Astrocyte (in vitro differentiated cells and primary cell): ENCODE data around the gene TAF3. TPM values are rescaled to one million over a fixed set of nuclear protein-coding genes. Genes with fewer than 3 reads are reported as not detected.
A peak's percentile ranks its signal among the peaks of the same experiment; 100 is the strongest.

Source experiments
- DNase-seq: peaks from one replicate; pipeline ENCODE4 v3.0.0-alpha.2; 2010; ENCODE audit warnings: low read depth
- FAIRE-seq: peaks from 2 replicates; lab custom pipeline; 2011; peaks lifted over from hg19 to GRCh38; lab: Jason Lieb, UNC
- H2AFZ ChIP-seq: 2 replicates; pipeline ENCODE4 v1.6.0; 2012; ENCODE audit warnings: low read depth, low read length, inconsistent platforms
- H3K27ac ChIP-seq: 2 replicates; pipeline ENCODE4 v1.5.1; 2011; ENCODE audit warnings: low read depth, low read length, inconsistent platforms
- H3K27me3 ChIP-seq: 2 replicates; pipeline ENCODE4 v1.6.0; 2011; ENCODE audit warnings: low read length, inconsistent platforms; ENCODE audit not compliant: insufficient read depth
- H3K36me3 ChIP-seq: 2 replicates; pipeline ENCODE4 v1.5.1; 2011; ENCODE audit warnings: low read length, inconsistent platforms; ENCODE audit not compliant: insufficient read depth
- H3K4me1 ChIP-seq: 2 replicates; pipeline ENCODE4 v1.5.1; 2011; ENCODE audit warnings: low read length, inconsistent platforms; ENCODE audit not compliant: insufficient read depth
- H3K4me2 ChIP-seq: 2 replicates; pipeline ENCODE4 v1.6.0; 2012; ENCODE audit warnings: low read length, inconsistent platforms
- H3K4me3 ChIP-seq: 2 replicates; pipeline ENCODE4 v1.5.1; 2011; ENCODE audit warnings: low read depth, mild to moderate bottlenecking, low read length, inconsistent platforms; ENCODE audit not compliant: insufficient read depth
- H3K79me2 ChIP-seq: 2 replicates; pipeline ENCODE4 v1.6.0; 2012; ENCODE audit warnings: mild to moderate bottlenecking, low read length, inconsistent platforms; ENCODE audit not compliant: insufficient read depth
- H3K9ac ChIP-seq: 2 replicates; pipeline ENCODE4 v1.6.0; 2012; ENCODE audit warnings: mild to moderate bottlenecking, low read length, inconsistent platforms
- H3K9me3 ChIP-seq: 2 replicates; pipeline ENCODE4 v1.5.1; 2012; ENCODE audit warnings: low read depth, mild to moderate bottlenecking, low read length, inconsistent platforms; ENCODE audit not compliant: insufficient read depth
- H4K20me1 ChIP-seq: 2 replicates; pipeline ENCODE4 v1.6.0; 2012; ENCODE audit warnings: low read length, inconsistent platforms; ENCODE audit not compliant: insufficient read depth
- H3K27ac Mint-ChIP-seq: one replicate; pipeline ENCODE4 v1.8.0; 2021; ENCODE audit warnings: mild to moderate bottlenecking, mixed read lengths; ENCODE audit not compliant: unreplicated experiment
- H3K27me3 Mint-ChIP-seq: one replicate; pipeline ENCODE4 v1.8.0; 2021; ENCODE audit warnings: low read depth, mixed read lengths; ENCODE audit not compliant: unreplicated experiment
- H3K36me3 Mint-ChIP-seq: one replicate; pipeline ENCODE4 v1.8.0; 2021; ENCODE audit warnings: low read depth, mixed read lengths; ENCODE audit not compliant: unreplicated experiment
- H3K4me1 Mint-ChIP-seq: one replicate; pipeline ENCODE4 v1.8.0; 2021; ENCODE audit warnings: low read depth, mixed read lengths; ENCODE audit not compliant: unreplicated experiment
- H3K4me3 Mint-ChIP-seq: one replicate; pipeline ENCODE4 v1.8.0; 2021; ENCODE audit warnings: mild to moderate bottlenecking, moderate library complexity, mixed read lengths; ENCODE audit not compliant: unreplicated experiment
- H3K9me3 Mint-ChIP-seq: one replicate; pipeline ENCODE4 v1.8.0; 2021; ENCODE audit warnings: mild to moderate bottlenecking, mixed read lengths; ENCODE audit not compliant: unreplicated experiment
- CTCF ChIP-seq: IDR thresholded peaks from 2 replicates; pipeline ENCODE4 v1.5.1; 2011; ENCODE audit warnings: low read depth, mild to moderate bottlenecking, inconsistent platforms, low read length, moderate library complexity; ENCODE audit not compliant: insufficient read depth
- EZH2 ChIP-seq: IDR thresholded peaks from 2 replicates; pipeline ENCODE4 v1.6.1; 2012; ENCODE audit warnings: mild to moderate bottlenecking, low read length, inconsistent platforms; ENCODE audit not compliant: insufficient read depth
- total RNA-seq: library from RNA; stranded (reverse); gene quantifications from 2 replicates; pipeline ENCODE4 v1.2.1, GENCODE V29; 2021

The TAF3 gene
- total RNA-seq, 1 donor from 2014 or later: 10.2 TPM

DNA sequence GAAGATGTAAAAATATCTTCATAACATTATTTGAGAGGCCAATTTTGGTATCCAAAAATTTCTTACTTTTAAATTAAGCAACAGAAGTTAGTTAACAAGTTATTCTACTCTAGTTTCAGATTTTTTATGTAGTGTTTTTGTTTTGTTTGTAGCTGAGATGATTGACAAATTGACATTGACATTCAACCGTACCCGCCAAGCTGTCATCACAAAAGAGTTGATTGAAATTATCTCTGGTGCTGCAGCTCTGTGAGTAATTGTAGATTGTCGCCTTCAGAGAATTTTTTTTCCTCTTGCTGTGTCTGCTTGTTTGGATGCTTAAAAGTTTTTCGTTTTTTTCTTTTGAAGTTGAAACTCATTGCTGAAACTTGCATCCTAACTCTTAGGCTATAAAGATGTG is 15.7 kb upstream of the TAF3 start:
- no peak overlapping the region for H3K4me2 ChIP-seq
- Mint-ChIP-seq H3K27me3 (no peaks in the 10 kb centered on the region), H3K4me1 (peaks cover 5% of the 10 kb centered on the region), H3K4me3 (no peak overlapping the region), H3K9me3 (no peaks in the 10 kb centered on the region), H3K27ac (no peak overlapping the region), H3K36me3 (peaks cover 18% of the 10 kb centered on the region)
- no peak overlapping the region for H3K27ac ChIP-seq
- no peak overlapping the region for H3K9ac ChIP-seq
- peaks cover 71% of the 10 kb centered on the region for H3K36me3 ChIP-seq
- H3K4me1 ChIP-seq: peaks cover 7% of the 10 kb centered on the region
- no peak for TF ChIP-seq CTCF
- TF ChIP-seq EZH2: no peak
- no peaks in the 10 kb centered on the region for H3K79me2 ChIP-seq
- no peak overlapping the region for H3K4me3 ChIP-seq
- FAIRE-seq (no peak), DNase-seq (no peak)
- H3K9me3 ChIP-seq: no peaks in the 10 kb centered on the region
- H3K27me3 ChIP-seq: no peaks in the 10 kb centered on the region
- H4K20me1 ChIP-seq: peaks cover 18% of the 10 kb centered on the region
- H2AFZ ChIP-seq: no peak overlapping the region

GRCh38 chr10:7804216-7804615 is 14.1 kb upstream of the TAF3 start:
- Histone ChIP-seq H3K27me3 (no peaks in the 10 kb centered on the region), H3K9me3 (no peaks in the 10 kb centered on the region), H3K4me1 (no peaks in the 10 kb centered on the region), H3K36me3 (peaks cover 70% of the 10 kb centered on the region), H3K27ac (no peak overlapping the region), H3K4me2 (no peak overlapping the region), H3K9ac (no peak overlapping the region), H3K79me2 (no peaks in the 10 kb centered on the region), H4K20me1 (peaks cover 18% of the 10 kb centered on the region), H2AFZ (no peak overlapping the region), H3K4me3 (no peak overlapping the region)
- Mint-ChIP-seq H3K27me3 (no peaks in the 10 kb centered on the region), H3K4me3 (no peak overlapping the region), H3K36me3 (peaks cover 13% of the 10 kb centered on the region), H3K27ac (no peak overlapping the region), H3K4me1 (no peaks in the 10 kb centered on the region), H3K9me3 (no peaks in the 10 kb centered on the region)
- DNase-seq (no peak), FAIRE-seq (no peak)
- no peak for TF ChIP-seq EZH2
- TF ChIP-seq CTCF: no peak

- H3K36me3 ChIP-seq: peaks cover 65% of the 10 kb centered on the region
- no peak overlapping the region for H2AFZ ChIP-seq
- no peaks in the 10 kb centered on the region for H3K79me2 ChIP-seq
- H3K36me3 Mint-ChIP-seq: peaks cover 11% of the 10 kb centered on the region
- no peak overlapping the region for H3K4me3 ChIP-seq
- H3K4me1 ChIP-seq: no peaks in the 10 kb centered on the region
- H4K20me1 ChIP-seq: peaks cover 18% of the 10 kb centered on the region
- H3K27ac ChIP-seq: no peak overlapping the region
- no peak overlapping the region for H3K27ac Mint-ChIP-seq
- no peaks in the 10 kb centered on the region for H3K9me3 ChIP-seq
- no peaks in the 10 kb centered on the region for H3K27me3 Mint-ChIP-seq
- no peak for TF ChIP-seq CTCF
- no peak for TF ChIP-seq EZH2
- H3K27me3 ChIP-seq: no peaks in the 10 kb centered on the region
- no peak overlapping the region for H3K9ac ChIP-seq
- DNase-seq (no peak), FAIRE-seq (no peak)
- H3K9me3 Mint-ChIP-seq: no peaks in the 10 kb centered on the region
- no peak overlapping the region for H3K4me2 ChIP-seq
- H3K4me3 Mint-ChIP-seq: peak overlapping the region; percentile 15
- H3K4me1 Mint-ChIP-seq: no peaks in the 10 kb centered on the region
Observed at GRCh38 chr10:7804741-7805140, 13.6 kb upstream of the TAF3 start.
